SK-N-MC (cell line): ENCODE data around the gene TMEM163.

Source experiments
- DNase-seq: peaks from one replicate; pipeline ENCODE4 v3.0.0-alpha.2; 2011; ENCODE audit warnings: low read depth, low spot score
- H3K27ac ChIP-seq: fragments of 200-600 bp; sonication (generic); 2 replicates; pipeline ENCODE4 v1.5.1; 2016; ENCODE audit warnings: mixed run types
- H3K36me3 ChIP-seq: fragments of 200-600 bp; sonication (generic); 2 replicates; pipeline ENCODE4 v1.6.1; 2017; ENCODE audit warnings: antibody characterized with exemption, low read length, mixed read lengths; ENCODE audit not compliant: insufficient read depth
- H3K4me3 ChIP-seq: fragments of 200-600 bp; sonication (generic); 2 replicates; pipeline ENCODE4 v1.5.1; 2016
- H3K9ac ChIP-seq: fragments of 200-600 bp; sonication (generic); 2 replicates; pipeline ENCODE4 v1.8.0; 2017; ENCODE audit warnings: mixed run types, mixed read lengths; ENCODE audit not compliant: insufficient read length
- H3K9me3 ChIP-seq: fragments of 200-600 bp; sonication (generic); 2 replicates; pipeline ENCODE4 v1.6.1; 2017; ENCODE audit warnings: low read depth, mild to moderate bottlenecking, antibody characterized with exemption, low read length, moderate library complexity, mixed read lengths
- EZH2 ChIP-seq: fragments of 200-600 bp; sonication (generic); IDR thresholded peaks from one replicate; pipeline ENCODE4 v1.6.1; 2017; ENCODE audit warnings: antibody characterized with exemption
- FOXP2 ChIP-seq: optimal IDR thresholded peaks from 2 replicates; pipeline ENCODE3; 2011; ENCODE audit warnings: mild to moderate bottlenecking, moderate library complexity; ENCODE audit not compliant: insufficient read depth; ENCODE audit errors: extremely low read length, control extremely low read depth
- POLR2AphosphoS5 ChIP-seq: IDR thresholded peaks from 2 replicates; pipeline ENCODE4 v1.6.1; 2012; ENCODE audit warnings: mild to moderate bottlenecking, low read depth, low read length, borderline replicate concordance

TMEM163 gene

DNA sequence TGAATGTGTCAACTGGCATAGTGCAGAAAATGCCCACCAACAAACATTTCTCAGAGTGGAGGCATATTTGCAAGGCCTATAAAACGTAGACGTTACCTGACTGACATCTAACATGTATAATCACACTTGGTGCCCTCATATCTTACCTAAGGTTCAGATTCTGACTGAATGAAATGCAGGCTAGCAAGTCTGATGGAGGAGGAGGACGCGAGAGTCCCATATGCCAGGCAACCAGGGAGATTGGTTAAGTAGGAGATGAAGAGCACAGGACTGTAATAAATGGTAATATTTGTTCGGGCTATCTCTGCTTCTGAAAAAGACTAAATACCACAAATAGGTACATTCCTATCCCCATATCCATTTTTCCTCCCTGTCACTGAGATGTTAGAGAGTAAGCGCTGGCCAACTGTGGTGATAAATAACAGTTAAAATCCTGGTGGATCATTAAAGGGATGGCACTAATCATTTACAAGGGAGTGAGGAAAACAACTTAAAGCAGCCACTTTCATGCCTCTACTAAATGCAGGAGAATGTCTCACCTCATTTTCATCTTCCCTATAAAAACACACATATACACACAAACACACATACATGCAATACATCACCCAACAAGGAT is 217.2 kb downstream of the TMEM163 start:
- no peak for TF ChIP-seq FOXP2
- TF ChIP-seq EZH2 = no peak
- TF ChIP-seq POLR2AphosphoS5 = no peak
- H3K27ac ChIP-seq = no peak overlapping the region
- H3K36me3 ChIP-seq = no peaks in the 10 kb centered on the region

DNA sequence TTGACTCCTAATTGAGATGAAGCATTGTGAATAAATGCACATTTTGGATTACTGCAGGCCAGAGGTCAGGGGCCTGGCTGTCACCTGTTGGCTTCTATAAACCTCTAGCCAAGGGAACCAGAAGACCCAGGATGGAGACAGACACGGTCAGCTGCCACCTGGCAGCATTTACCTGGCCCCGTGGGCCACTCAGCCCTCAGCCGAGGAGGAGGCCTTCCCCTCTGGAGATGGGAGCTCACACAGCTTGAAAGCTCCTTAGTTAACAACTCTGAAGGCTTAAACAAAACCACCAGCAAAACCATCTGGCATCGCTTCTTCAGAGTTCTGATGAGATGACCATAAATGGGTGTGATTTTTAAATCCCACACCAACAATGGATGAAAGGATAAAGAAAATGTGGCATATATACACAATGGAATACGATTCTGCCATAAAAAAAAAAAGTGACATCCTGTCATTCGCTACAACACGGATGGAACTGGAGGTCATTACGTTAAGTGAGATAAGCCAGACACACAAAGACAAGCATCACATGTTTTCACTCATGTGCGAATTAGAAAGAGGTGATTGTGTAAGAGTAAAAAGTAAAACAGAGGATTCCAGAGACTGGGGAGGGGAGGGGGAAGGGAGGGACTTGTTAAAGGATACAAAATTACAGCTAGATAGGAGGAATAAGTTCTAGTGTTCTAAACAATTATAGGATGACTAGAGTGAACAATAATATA is 218.4 kb downstream of the TMEM163 start:
- no peak for DNase-seq
- H3K27ac ChIP-seq = no peak overlapping the region
- no peak for TF ChIP-seq POLR2AphosphoS5
- no peak for TF ChIP-seq EZH2
- no peak for TF ChIP-seq FOXP2

More for the DNA sequence above, 217.2 kb downstream of the TMEM163 start:
- no peak overlapping the region for H3K9ac ChIP-seq
- H3K4me3 ChIP-seq = no peak overlapping the region
- no peaks in the 10 kb centered on the region for H3K9me3 ChIP-seq
- DNase-seq = no peak

DNA sequence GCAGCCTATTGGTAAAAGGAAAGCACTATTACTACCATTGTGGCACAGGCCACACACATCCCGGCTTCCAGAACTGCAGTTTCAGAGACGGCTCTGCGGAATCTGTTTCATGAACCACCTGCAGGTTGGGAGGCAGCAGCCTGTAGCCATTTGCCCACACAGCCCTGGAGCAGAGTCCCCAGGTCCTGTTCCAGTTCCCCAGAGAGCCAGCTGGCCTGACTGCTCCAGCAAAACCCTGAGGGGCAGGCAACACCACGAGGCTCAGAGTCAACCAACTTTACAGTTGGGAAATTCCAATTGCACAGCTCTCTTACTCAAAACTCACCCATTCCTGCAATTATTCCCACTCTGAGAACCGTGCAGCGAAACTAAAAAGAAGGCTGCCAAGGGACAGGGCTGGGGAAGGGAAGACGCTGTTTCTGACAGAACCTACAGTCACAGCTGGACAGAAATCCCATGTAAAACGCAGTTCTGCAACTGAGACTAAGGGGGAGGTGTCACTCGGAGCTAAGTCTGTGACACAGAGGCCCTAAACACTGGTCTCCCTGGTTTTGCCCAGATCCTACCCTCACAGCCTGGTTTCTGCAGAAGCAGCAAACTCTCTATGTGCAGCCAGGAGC is 219.4 kb downstream of the TMEM163 start:
- H3K27ac ChIP-seq = no peak overlapping the region
- no peaks in the 10 kb centered on the region for H3K36me3 ChIP-seq
- no peak for DNase-seq
- H3K9me3 ChIP-seq = no peaks in the 10 kb centered on the region
- H3K4me3 ChIP-seq = no peak overlapping the region
- no peak for TF ChIP-seq FOXP2
- no peak for TF ChIP-seq EZH2
- no peak for TF ChIP-seq POLR2AphosphoS5
- no peak overlapping the region for H3K9ac ChIP-seq

More for the DNA sequence above, 218.4 kb downstream of the TMEM163 start:
- Histone ChIP-seq H3K4me3 (no peak overlapping the region), H3K9me3 (no peaks in the 10 kb centered on the region), H3K36me3 (no peaks in the 10 kb centered on the region), H3K9ac (no peak overlapping the region)

DNA sequence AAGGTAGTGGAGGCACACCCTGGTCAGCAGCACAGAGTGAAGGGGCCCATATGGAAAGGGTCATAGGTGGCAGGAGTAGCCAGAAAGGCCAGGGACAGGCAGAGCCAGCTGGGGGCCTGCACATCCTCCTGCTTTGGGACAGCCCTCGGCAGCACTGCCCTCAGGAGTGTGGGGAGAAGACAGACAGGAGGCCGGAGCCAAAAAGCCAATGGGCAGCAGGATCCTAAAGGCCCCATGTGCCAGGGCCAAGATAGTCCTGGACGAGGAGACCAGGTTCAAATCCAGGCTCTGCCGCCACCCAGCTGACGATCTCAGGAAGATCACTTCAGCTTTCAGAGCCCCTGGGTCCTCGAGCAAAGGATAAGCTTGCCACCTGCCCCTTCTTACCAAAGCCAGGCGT is 220.1 kb downstream of the TMEM163 start:
- H3K9ac ChIP-seq = no peak overlapping the region
- H3K9me3 ChIP-seq = no peaks in the 10 kb centered on the region
- H3K36me3 ChIP-seq = no peaks in the 10 kb centered on the region
- TF ChIP-seq FOXP2 (no peak), POLR2AphosphoS5 (no peak), EZH2 (no peak)
- no peak for DNase-seq
- H3K27ac ChIP-seq = no peak overlapping the region
- no peak overlapping the region for H3K4me3 ChIP-seq

DNA sequence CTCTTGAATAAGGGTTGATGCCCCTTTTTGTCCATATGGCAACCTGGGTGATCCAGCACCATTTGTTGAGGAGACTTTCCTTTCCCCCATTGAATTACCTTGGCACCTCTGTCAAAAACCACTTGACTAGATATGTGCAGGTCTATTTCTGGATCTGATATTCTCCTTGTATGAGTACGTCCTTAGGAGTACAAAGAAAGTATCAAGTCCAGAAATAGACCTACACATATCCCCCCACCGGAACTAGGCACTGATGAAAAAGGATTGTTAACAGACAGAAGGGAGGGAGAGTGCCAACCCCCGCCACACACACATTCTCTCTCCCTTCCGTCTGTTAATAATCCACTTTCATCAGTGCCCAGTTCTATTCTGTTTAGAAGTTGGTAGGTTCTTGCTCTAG is 225.0 kb downstream of the TMEM163 start:
- no peak overlapping the region for H3K27ac ChIP-seq
- no peaks in the 10 kb centered on the region for H3K36me3 ChIP-seq
- H3K9me3 ChIP-seq = no peaks in the 10 kb centered on the region
- no peak for DNase-seq
- H3K4me3 ChIP-seq = no peak overlapping the region
- no peak overlapping the region for H3K9ac ChIP-seq
- TF ChIP-seq EZH2 (no peak), POLR2AphosphoS5 (no peak), FOXP2 (no peak)

DNA sequence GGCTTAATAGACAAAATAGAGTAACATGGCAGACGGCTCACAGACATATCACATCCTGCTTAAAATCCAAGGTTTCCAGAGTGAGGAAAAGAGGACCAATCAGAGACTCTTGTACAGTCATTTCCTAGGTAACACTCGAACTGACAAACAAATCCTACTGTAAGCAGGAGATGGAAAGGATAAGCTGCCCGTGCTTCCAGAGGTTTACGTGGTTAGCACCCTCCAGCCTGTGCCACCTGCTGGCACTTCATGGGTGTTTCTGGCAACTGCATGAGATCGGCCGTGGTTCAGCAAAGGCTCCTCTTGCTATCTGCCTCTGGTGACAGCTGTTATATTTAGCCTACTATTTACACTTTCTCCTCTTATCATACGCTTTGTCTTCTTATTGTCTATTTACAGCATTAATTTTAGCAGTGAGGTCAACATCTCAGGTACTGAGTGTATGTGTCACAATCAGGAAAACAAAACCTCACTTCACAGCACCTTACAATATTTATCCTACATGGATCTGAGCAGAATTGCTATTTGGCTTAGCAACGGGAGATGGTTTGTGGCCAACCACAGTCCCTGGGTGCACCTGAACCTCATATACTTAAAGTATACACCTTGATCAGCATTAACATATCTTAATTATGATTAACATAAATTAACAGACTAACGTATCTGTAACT is 226.9 kb downstream of the TMEM163 start:
- Histone ChIP-seq H3K9ac (no peak overlapping the region), H3K9me3 (no peaks in the 10 kb centered on the region), H3K27ac (no peak overlapping the region), H3K4me3 (no peak overlapping the region), H3K36me3 (no peaks in the 10 kb centered on the region)
- TF ChIP-seq FOXP2 = no peak
- no peak for TF ChIP-seq POLR2AphosphoS5
- no peak for TF ChIP-seq EZH2
- no peak for DNase-seq

DNA sequence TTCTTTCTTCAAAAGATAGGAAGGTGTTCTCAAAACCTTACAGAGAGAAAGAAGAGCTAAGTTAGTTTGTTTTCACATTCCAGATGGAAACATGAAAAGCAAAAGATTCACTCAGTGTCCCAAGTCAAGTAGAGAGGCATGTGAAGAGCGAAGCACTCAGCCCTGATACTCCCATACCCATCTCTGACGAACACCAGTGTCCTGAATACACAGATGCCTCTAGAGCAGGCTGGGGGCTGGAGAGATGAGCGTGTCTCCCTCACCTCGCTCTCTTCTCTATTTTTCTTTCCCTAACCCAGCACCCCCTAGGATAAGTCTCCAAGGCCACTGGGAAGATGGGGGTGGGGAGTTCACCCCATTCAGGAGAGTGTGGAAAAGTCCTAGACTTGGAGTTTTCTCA is 227.8 kb downstream of the TMEM163 start:
- DNase-seq = no peak
- H3K9me3 ChIP-seq = no peaks in the 10 kb centered on the region
- H3K4me3 ChIP-seq = no peak overlapping the region
- TF ChIP-seq EZH2 = no peak
- TF ChIP-seq FOXP2 = no peak
- no peak for TF ChIP-seq POLR2AphosphoS5
- H3K27ac ChIP-seq = no peak overlapping the region
- no peaks in the 10 kb centered on the region for H3K36me3 ChIP-seq
- no peak overlapping the region for H3K9ac ChIP-seq

DNA sequence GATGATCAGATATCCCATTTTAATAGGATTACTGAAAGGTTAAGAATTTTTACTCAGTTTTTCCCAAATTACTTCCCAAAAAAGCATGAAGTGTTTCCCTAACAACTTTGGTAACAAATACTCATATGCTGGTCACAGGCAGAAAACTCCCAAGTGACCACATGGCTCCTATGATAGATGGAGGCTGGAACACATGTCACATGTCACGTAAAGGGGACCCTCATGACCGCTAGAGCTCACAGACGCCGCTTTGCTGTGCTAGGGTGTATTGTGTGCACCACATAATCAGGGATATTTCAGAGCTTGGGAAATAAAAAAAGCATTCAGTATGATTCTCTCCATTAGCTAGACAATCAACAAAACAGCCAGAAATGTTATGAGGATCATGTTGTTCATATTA is 228.2 kb downstream of the TMEM163 start:
- no peak overlapping the region for H3K9ac ChIP-seq
- no peak overlapping the region for H3K4me3 ChIP-seq
- TF ChIP-seq POLR2AphosphoS5 = no peak
- no peak for TF ChIP-seq EZH2
- TF ChIP-seq FOXP2 = no peak
- no peak for DNase-seq
- H3K27ac ChIP-seq = no peak overlapping the region
- H3K36me3 ChIP-seq = no peaks in the 10 kb centered on the region
- H3K9me3 ChIP-seq = no peaks in the 10 kb centered on the region
